ENCODE data around the gene PDZRN3. TPM values are rescaled to one million over a fixed set of nuclear protein-coding genes. Genes with fewer than 3 reads are reported as not detected.

PDZRN3 gene
- total and polyA plus RNA-seq, 2 donors (not counting 1 experiment from before 2014, with no cell fraction given): 14.6 to 56.3 TPM

GRCh38 chr3:73591286-73591800 lies 33.4 kb downstream of the PDZRN3 start:
- Histone ChIP-seq H3K79me2 (ENCODE audit: control insufficient read depth, insufficient read depth, low read length) (no peaks in the 10 kb centered on the region), H3K27ac (ENCODE audit: insufficient read depth, low read length) (no peak overlapping the region), H3K27me3 (ENCODE audit: control insufficient read depth, insufficient read depth, low read length) (no peaks in the 10 kb centered on the region)

GRCh38 chr3:73586628-73587027 lies 38.1 kb downstream of the PDZRN3 start:
- no peak for DNase-seq (ENCODE audit: low read depth in 2 of 2)
- no peaks in the 10 kb centered on the region for H3K79me2 ChIP-seq (ENCODE audit: control insufficient read depth, insufficient read depth, low read length)
- no peak for TF ChIP-seq EZH2 (IDR thresholded peaks at IDR 0.05; ENCODE audit: low read length, missing control alignments)
- TF ChIP-seq, protein P1, sequence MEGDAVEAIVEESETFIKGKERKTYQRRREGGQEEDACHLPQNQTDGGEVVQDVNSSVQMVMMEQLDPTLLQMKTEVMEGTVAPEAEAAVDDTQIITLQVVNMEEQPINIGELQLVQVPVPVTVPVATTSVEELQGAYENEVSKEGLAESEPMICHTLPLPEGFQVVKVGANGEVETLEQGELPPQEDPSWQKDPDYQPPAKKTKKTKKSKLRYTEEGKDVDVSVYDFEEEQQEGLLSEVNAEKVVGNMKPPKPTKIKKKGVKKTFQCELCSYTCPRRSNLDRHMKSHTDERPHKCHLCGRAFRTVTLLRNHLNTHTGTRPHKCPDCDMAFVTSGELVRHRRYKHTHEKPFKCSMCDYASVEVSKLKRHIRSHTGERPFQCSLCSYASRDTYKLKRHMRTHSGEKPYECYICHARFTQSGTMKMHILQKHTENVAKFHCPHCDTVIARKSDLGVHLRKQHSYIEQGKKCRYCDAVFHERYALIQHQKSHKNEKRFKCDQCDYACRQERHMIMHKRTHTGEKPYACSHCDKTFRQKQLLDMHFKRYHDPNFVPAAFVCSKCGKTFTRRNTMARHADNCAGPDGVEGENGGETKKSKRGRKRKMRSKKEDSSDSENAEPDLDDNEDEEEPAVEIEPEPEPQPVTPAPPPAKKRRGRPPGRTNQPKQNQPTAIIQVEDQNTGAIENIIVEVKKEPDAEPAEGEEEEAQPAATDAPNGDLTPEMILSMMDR (conservative IDR thresholded peaks at IDR 0.05 in 1 of 2, IDR thresholded peaks at IDR 0.05 in 1 of 2; ENCODE audit: low read depth in 1 of 2, low read length in 2 of 2): no peak

More at GRCh38 chr3:73591286-73591800, 33.4 kb downstream of the PDZRN3 start:
- H3K36me3 ChIP-seq (ENCODE audit: control insufficient read depth, insufficient read depth, low read length): no peaks in the 10 kb centered on the region
- H4K20me1 ChIP-seq (ENCODE audit: control insufficient read depth, extremely low read depth, insufficient read depth, low read length): no peaks in the 10 kb centered on the region
- TF ChIP-seq EZH2 (IDR thresholded peaks at IDR 0.05; ENCODE audit: low read length, missing control alignments): no peak
- H3K9me3 ChIP-seq (ENCODE audit: control insufficient read depth, insufficient read depth, low read depth, low read length): no peaks in the 10 kb centered on the region
- H3K4me3 ChIP-seq (replicated peaks in 1 of 4; ENCODE audit: control extremely low read depth in 1 of 4, insufficient read depth in 1 of 4, low read depth in 3 of 4, low read length in 4 of 4): no peak overlapping the region
- no peak overlapping the region for H3K9ac ChIP-seq (ENCODE audit: insufficient read depth, low read length)
- H2AFZ ChIP-seq (ENCODE audit: low read length): no peak overlapping the region
- H3K4me2 ChIP-seq (ENCODE audit: extremely low read depth, insufficient read depth, low read length): no peak overlapping the region
- no peak for DNase-seq (ENCODE audit: low read depth in 2 of 2)
- H3K4me1 ChIP-seq (ENCODE audit: control insufficient read depth, extremely low read depth, insufficient read depth, low read length): no peaks in the 10 kb centered on the region

DNA sequence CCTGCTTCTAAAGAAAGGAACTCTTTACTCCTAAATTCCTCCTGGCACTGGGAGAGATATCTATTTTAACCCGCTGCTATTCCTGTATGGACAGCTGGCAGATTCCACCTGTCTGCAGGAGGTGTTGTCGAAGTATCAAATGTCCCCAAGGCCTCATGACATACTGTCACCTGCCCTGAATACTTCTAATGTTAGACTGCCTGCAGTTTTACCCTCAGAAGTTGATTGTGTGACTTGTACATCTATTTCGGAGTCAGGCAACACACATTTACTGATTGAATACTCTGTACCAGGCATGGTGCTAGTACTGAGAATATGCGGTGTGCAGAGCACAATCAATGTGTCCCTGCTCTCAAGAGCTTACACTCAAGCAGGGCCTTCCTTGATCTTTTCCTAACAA lies 38.6 kb downstream of the PDZRN3 start:
- H3K79me2 ChIP-seq (ENCODE audit: control insufficient read depth, insufficient read depth, low read length): no peaks in the 10 kb centered on the region
- H3K27ac ChIP-seq (ENCODE audit: insufficient read depth, low read length): no peak overlapping the region
- H3K36me3 ChIP-seq (ENCODE audit: control insufficient read depth, insufficient read depth, low read length): no peaks in the 10 kb centered on the region
- H3K4me2 ChIP-seq (ENCODE audit: extremely low read depth, insufficient read depth, low read length): no peak overlapping the region
- no peak overlapping the region for H2AFZ ChIP-seq (ENCODE audit: low read length)
- no peak for DNase-seq (ENCODE audit: low read depth in 2 of 2)
- no peaks in the 10 kb centered on the region for H4K20me1 ChIP-seq (ENCODE audit: control insufficient read depth, extremely low read depth, insufficient read depth, low read length)
- H3K27me3 ChIP-seq (ENCODE audit: control insufficient read depth, insufficient read depth, low read length): no peaks in the 10 kb centered on the region
- H3K4me3 ChIP-seq (replicated peaks in 1 of 4; ENCODE audit: control extremely low read depth in 1 of 4, insufficient read depth in 1 of 4, low read depth in 3 of 4, low read length in 4 of 4): no peak overlapping the region
- no peaks in the 10 kb centered on the region for H3K4me1 ChIP-seq (ENCODE audit: control insufficient read depth, extremely low read depth, insufficient read depth, low read length)
- no peak overlapping the region for H3K9ac ChIP-seq (ENCODE audit: insufficient read depth, low read length)
- H3K9me3 ChIP-seq (ENCODE audit: control insufficient read depth, insufficient read depth, low read depth, low read length): no peaks in the 10 kb centered on the region
- TF ChIP-seq EZH2 (IDR thresholded peaks at IDR 0.05; ENCODE audit: low read length, missing control alignments): no peak
- TF ChIP-seq, protein P1 (conservative IDR thresholded peaks at IDR 0.05 in 1 of 2, IDR thresholded peaks at IDR 0.05 in 1 of 2; ENCODE audit: low read depth in 1 of 2, low read length in 2 of 2): no peak

More at GRCh38 chr3:73586628-73587027, 38.1 kb downstream of the PDZRN3 start:
- no peak overlapping the region for H3K4me2 ChIP-seq (ENCODE audit: extremely low read depth, insufficient read depth, low read length)
- H3K9ac ChIP-seq (ENCODE audit: insufficient read depth, low read length): no peak overlapping the region
- no peaks in the 10 kb centered on the region for H3K36me3 ChIP-seq (ENCODE audit: control insufficient read depth, insufficient read depth, low read length)
- no peaks in the 10 kb centered on the region for H4K20me1 ChIP-seq (ENCODE audit: control insufficient read depth, extremely low read depth, insufficient read depth, low read length)
- no peaks in the 10 kb centered on the region for H3K27me3 ChIP-seq (ENCODE audit: control insufficient read depth, insufficient read depth, low read length)
- no peak overlapping the region for H3K27ac ChIP-seq (ENCODE audit: insufficient read depth, low read length)
- no peak overlapping the region for H2AFZ ChIP-seq (ENCODE audit: low read length)
- no peaks in the 10 kb centered on the region for H3K4me1 ChIP-seq (ENCODE audit: control insufficient read depth, extremely low read depth, insufficient read depth, low read length)
- H3K9me3 ChIP-seq (ENCODE audit: control insufficient read depth, insufficient read depth, low read depth, low read length): no peaks in the 10 kb centered on the region
- no peak overlapping the region for H3K4me3 ChIP-seq (replicated peaks in 1 of 4; ENCODE audit: control extremely low read depth in 1 of 4, insufficient read depth in 1 of 4, low read depth in 3 of 4, low read length in 4 of 4)

Measured in fibroblast of lung (primary cell).